NCI-H226 (cell line): ENCODE data around the gene MAGEL2.

Experiments used
- DNase-seq: peaks from one replicate; pipeline ENCODE4 v3.0.0-alpha.2; 2015

Gene MAGEL2

DNA sequence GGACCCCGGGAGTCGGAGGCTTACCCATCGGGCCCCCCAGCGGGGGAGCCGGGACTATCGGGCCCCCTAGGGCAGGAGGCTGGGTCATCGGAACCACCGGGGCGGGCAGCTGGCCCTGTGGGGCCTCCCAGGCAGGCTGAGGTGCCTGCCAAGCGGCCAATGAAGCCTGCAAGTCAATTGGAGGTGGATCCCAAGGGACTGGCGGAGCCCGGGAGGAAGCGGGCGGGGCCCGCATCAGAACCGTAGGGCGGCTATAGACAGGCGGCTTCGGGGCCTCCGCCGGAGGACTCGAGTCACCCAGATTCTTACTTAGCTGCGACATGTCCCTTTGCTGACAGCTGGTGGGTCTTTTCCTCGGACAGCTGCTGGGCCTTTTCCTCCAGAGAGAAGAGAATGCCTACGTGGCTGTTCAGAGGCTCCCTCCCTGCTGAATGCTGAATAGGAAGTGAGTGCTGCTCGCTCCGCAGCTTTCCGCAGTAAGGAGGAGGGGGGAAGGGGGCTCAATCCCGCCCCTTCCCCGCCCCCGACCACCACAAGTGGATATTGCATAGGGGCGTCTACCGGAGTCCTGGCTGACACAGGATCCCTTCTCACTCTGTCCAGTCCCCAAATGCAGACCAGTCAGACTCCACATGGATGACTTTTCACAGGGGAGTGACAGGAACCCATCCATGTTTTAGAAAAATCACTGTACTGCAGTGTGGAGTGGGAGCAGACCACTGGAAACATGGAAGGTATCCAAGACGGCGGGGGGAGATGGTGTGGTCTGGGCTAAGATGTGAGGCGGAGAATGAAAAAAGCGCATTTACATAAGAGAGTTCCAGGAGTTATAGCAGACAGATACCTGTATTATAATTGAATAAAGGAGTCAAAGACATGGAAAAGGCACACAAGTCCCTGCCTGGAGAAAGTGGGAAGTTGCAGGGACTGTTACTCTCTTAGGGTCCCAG, at the start of gene MAGEL2:
MAGEL2 (minus strand) TSS at position 447 of the 950 bp plus-strand sequence; CDS start at position 322, 125 bp downstream.
- DNase-seq, result no peak

DNA sequence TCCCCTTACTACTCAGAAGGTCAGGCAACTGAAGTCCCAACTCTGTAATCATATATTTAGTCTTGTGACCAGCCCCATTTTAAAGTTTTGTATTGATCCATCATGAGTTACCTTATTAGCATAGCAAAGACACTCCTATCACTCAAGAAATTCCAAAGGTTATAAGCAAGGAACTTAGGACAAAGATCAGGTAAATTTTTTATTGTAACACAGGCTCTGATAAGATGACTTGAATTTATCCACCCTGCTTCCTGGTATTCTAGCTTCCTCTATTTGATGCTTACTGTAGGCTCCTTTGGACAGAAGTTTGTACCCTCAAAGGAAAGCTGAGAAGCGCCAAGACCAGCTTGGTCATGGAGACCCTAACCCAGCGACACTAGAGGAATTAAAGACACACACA, 47.6 kb upstream of the MAGEL2 start:
- no peak for DNase-seq

DNA sequence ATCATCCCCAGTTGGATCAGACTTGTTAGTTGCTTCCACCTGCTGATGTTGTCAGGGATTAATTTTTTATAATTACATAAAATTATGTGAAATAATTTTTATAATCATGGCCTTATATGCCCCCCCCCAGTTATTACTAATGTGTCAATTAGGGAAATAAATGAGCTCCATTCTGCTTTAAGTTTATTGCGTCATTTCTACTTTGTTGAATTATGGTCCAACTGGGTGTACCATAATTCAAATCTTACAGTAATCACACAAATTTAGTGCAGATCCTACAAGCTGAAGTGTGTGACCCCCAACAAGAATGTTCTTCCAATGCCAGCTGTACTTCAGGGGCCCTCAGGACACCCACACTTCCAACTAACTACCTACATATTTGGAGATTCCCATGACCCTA, 46.9 kb upstream of the MAGEL2 start:
- no peak for DNase-seq

DNA sequence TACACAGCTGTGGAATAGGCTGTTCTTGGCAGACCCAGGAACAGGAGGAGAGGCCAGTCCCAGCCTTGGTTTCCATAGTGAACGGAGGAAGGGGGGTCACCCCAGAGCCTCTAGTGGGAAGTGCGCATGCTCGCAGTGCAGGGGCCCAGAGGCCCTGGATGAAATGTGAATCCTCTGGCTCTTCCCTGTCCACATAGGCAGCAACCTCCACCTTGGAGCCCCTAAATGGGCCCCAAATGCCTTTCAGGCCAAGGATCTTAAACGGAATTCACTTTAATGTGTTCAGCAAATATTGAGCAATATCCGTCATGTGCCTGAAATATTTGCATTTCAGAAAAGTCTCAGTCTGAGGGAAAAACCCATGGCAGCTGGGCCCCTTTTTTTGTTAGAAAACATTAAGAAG, 42.8 kb upstream of the MAGEL2 start:
- DNase-seq, result no peak

DNA sequence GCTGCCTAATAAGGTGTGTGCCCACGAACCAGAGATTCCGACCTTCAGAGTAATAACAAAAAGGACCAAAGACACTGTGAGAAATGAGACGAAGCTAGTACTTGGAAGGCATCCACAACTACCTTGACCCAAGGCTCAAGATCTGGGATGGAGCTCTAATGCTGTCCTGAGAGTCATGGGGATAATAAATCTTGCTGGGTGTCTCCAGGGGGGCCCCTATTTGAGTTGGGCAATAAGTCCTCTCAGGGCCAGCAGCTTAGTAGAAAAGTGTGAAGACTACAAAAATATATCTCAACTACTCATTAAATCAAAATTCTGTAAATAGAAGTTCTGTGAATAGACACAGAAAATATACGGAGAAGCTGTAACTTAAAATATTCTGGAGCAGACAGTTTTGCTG, 42.3 kb upstream of the MAGEL2 start:
- DNase-seq, result no peak

DNA sequence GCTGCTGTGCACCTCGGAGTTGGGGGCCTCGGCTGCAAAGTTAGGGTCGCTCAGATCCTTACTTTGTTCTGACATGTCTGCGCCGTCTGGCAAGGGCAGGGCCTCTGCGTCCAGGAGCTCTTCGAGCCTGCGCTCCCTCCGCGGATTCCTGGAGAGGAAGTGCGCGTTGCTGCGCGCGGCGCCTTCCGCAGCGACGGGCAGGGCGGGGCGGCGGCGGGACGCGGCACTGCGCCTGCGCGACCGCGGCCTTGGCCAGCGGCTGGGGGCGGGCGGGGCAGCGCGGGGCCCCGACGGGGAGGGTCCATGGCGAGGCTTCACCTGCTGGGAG, 39.4 kb upstream of the MAGEL2 start, which contains the start of gene NDN:
NDN (minus strand) TSS at position 163 of the 328 bp plus-strand sequence; CDS start at position 75, 88 bp downstream.
- DNase-seq, result no peak

DNA sequence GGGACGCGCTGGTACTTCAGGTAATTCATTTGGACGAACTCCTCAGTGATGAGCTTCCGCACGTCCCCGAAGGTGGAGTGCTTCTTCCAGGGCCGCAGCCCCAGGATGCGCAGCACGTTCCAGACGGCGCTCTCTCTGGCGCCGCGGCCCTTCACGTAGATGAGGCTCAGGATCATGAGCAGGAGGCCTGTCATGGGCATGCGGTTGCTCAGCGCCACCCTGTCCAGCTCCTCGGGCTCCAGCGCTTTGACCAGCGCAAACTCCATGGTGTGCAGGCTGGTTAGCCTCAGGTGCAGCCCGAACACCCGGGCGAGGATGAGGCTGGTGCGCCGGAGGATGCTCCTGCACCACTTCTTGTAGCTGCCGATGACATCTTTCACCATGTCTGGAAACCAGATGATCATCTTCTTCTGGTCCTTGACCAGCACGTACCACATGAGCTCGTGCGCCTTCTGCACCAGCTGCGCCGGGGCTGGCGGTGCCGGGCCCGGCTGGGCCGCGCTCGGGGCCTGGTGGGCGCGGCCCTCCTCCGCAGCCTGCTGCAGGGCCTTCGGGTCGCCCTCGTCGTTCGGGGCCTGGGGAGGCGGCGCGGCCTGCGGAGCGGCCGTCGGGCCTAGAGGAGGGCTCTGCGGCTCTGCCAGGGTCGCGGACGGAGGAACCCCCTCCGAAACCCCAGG, 38.9 kb upstream of the MAGEL2 start:
- DNase-seq, result no peak

DNA sequence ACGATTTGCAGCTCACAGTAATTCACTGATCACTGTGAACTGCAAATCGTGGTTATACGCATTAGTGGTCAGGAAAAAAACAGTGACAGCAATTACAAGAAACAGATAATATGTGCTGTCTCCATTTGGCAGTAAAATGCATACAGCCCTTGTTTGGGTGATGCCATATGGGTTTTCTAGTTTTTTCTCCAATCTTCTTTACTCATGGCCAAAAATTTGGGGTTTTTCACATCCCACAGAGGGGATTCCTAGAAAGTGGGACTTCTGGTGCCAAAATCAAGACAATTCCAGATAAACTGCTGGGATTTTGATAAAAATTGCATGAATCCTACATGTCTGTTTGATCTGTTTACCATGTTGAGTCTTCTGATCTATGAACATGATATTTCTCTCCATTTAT, 23.8 kb upstream of the MAGEL2 start:
- DNase-seq, result no peak

DNA sequence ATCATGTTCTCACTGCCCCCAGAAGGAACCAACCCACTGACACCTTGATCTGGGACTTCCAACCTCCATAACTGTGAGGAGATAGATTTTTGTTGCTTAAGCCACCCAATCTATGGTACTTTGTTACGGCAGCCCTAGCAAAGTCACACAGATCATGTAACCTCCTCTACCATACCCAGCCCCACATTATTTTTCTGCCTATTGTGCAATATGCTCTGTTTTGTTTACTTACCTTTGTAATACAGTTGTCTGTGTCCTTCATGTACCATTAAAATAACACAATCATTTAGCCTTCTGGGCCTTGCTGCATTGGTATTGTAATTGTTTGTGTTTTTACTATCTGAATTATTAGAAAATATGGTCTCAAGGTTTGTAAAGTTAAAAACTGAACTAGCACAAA, 23.3 kb upstream of the MAGEL2 start:
- DNase-seq, result no peak

DNA sequence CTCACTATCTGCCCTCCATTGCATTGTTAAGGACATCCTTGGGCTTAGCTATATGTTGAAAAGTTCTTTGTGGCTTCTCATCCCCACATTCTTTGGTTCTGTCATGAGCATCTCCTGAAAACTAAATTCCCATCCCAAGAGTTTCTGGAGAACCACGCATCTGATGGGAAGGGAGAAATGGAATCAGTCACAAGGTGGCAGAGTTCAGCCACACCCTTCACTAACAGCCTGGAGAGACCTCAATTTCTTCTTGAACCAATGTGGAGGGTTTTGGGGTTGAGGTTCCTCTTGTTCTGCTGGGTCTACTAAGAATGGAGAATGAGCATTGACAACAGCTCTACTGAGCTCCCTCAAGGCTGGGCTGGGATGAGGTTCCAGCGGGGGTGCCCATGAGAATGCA, 15.6 kb upstream of the MAGEL2 start:
- no peak for DNase-seq

DNA sequence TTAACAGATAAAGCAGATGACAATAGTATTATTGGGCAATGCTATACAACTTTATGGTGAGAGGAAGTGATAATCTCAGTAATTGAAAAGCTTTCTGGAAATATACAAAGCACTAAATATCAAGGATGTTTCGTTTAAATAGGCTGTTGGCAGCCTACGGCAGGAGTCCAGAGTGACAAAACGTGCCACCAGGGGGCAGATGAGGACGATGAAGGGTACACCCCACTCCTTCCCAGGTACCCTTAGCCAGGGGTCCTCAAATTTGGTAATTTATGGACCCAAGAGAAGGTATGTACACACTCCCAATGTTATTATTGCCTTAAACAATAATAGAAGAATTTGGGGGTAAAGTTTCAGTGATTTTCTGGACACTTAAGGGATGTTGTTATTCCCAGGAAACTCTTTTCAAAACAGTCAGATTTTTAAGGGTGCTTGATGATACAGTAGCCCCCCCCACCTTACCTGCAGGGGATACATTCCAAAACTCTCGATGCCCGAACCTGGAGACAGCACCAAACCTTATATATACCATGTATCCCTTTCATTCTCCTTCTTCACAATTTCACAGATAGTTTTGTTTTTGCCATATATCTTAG, 1.4 kb upstream of the MAGEL2 start:
- no peak for DNase-seq

DNA sequence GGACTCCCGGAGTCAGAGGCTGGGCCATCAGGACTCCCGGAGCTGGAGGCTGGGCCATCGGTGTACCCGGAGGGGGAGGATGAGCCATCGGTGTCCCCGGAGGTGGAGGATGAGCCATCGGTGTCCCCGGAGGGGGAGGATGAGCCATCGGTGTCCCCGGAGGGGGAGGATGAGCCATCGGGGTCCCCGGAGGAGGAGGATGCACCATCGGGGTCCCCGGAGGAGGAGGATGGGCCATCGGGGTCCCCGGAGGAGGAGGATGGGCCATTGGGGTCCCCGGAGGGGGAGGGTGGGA, 719 bp downstream of the MAGEL2 start:
- DNase-seq, result no peak

DNA sequence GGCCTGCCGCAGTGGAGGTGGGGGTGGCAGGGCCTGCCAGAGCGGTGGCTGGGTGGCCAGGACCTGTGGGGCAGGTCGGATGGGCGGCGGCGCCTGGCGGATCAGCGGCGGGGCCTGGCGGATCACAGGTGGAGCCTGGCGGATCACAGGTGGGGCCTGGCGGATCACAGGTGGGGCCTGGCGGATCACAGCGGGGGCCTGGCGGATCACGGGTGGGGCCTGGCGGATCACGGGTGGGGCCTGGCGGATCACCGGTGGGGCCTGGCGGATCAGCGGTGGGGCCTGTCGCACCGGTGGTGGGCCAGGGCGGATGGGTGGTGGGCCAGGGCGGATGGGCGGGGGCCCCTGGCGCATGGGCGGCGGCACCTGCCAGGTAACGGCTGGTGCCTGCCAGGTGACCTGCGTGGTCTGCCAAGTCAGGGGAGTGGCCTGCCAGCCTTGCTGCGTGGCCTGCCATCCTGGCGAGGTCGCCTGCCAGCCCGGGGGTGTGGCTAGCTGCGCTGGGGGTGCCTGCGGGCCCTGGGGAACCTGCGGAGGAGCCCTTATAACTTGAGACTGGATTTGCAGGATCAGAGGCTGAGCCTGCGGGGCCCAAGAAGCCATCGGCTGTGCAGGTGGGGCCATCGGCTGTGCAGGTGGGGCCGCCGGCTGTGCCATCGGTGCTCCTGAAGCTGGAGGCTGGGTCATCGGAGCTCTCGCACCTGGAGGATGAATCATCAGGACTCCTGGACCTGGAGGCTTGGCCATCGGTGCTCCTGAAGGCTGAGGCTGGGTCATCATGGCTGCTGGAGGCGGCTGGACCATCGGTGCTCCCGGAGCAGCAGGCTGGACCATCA, 1.3 kb downstream of the MAGEL2 start:
- no peak for DNase-seq

DNA sequence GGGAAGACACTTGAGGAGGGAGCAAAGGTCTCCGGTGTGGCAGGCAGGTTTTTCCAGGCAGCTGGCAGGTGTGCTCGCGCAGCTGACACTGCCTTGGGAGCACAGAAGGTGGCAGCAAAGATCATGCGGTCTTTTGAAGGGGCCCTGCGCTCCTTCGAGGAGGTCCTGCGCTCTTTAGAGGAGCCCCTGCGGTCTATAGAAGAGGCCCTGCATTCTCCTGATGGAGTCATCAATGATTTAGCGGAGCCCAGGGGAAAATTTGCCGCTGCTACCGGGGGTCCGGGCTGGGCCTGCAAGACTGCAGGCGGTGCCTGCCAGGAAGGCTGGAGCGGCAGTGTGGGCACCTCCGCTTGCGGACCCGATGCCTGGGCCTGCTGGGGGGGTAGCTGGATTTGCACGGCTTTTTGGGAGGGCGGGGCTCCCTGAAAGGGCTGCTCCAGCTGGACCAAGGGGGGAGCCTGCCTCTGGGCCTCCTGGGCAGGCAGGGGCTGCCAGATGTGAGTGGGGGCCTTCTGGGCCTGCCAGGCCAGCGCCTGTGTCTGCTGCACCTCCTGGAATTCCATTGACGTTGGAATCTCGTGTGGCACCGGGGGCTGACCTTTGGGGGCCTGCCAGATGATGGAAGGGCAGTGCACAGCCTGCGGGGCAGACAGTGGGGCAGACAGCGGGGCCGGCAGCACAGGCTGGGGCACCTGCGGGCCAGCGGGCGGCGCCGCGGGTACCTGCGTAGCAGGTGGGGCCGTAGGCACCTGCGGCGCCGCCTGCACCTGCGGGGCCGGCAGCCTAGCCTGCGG, 2.1 kb downstream of the MAGEL2 start:
- DNase-seq, result no peak

DNA sequence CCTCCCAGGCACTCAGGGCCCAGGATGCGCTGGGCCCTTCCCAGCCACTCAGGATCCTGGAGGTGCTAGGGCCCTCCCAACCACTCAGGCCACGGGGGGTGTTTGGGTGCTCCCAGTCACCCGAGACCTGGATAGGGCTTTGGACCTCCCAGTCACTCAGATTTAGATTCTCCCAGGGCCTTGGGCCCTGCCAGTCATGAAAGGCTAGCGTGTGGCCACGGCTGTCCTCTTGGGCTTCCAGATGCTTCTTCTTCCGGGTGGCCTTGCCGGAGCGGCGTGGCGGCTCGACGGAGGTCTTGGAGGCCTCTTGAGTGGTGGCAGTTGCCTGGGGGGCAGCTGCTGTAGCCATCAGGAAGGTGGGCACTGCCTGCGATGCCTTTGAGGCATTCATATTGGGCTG, 2.8 kb downstream of the MAGEL2 start:
- DNase-seq, result no peak

DNA sequence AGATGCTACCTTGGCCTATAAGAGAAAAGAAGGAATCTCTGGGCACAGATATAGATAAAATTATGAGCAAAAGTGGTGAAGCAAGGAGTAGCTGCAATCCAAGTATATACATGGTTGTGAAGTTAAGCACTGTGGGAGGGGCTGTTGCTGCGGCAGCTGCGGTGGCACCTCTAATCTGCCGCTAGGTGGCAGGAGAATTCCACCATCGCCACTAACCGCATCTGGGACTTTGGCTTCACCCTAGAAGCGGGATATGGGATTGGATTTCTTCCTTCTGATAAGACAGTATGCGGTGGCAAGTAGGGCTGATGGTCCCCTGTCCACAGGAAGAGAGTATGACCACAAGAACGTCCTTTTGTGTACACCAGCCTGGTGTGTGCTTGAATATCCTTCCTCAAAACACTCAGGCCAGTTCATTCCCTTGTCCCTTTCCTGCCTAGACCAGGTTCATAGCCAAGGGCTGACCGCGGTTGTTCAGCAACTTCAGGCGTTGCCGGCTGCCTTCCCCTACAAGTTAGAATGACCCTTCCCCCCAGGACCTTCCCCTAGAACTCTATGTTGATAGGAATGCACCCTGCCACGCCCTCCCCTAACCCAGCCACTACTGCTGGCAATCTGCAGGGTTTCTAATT, 5.1 kb downstream of the MAGEL2 start:
- DNase-seq, result no peak

DNA sequence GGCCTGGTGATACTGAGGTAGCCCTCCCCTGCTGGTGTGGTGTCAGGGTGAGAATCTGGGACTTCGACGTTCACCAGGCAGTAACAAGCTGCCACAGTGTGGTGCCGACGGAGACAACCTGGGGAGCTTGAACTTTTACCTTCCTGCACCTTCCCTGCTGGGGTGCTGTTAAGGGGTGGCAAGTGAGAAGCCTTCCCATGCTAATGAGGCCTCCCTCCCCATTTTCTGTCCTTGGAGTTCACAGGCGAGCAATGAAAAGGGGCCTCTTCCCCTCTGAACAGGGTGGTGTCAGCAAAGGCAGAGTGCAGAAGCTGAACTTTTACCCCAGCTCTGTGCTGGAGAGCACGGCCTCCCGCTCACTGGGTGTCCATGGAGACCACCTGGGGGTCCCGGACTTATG, 13.5 kb downstream of the MAGEL2 start:
- DNase-seq, result no peak

DNA sequence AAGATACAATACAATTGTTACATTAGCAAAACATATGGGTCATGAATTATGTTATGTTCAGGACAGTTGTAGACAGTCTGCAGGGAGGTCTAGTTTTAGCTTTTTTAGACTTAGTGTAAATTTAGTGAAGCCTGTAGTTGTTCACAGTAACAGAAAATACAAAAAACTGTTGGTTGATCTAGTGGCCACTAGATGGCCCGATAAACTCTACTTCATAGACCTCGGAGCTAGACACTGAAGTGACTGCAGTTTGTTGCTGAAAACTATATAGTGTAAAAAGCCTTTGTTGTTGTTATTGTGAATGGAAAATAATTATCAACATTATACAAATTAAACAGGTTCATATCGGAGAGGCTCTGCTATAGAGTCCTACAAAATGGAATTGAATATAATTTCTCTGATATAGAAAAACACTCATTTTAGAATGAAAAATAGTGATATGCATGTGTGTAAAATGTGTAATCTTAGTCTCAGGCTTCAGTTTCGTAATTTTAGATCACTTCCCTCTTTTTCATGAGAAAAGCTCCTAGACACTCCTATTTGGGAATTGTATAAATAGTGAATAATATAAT, 18.3 kb downstream of the MAGEL2 start:
- DNase-seq, result no peak

DNA sequence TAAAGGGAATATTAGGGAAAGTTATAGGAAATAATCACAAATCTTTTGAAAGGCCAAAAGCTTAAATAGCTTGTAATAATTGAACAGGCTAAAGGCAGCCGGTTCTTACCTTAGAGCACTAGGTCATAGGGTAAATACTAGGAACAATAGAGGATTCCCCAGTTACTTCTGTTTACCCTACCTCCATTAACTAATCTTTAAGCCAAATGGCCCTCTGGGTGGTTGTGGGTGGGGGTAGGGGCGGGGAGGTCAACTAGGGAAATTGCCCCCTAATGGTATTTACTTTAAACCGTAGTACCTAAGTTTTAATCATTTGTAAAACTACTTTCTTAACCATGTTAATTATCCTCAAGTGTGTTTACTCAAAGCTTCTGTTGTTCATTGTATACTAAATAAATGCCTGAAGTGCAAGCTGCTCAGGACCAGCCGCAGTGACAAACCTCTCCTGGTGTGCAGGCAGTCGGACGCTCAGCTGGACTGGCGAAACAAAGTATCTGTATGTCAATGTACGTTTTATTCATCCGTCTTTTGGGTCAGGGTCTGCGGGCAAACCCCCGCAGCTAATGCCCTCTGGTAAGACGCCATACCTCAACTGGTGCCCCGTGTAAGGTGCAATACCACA, 18.9 kb downstream of the MAGEL2 start:
- no peak for DNase-seq

DNA sequence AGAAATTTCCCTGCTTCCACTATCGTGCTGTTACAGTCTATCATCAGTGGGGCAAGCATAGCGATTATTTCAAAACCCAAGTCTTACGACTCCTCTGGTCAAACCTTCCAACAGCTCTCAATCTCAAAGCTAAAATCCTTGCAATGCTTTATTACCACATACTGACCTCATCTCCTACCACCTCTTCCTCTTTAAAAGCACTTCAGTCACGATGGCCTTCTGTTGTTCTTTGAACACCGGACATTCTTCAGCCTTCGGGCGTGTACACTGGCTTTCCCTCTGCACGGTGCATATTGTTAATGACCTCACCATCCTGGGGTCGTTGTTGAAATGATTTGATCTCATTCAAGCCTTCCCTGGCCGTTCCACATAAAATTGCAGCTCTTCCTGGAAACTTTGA, 31.1 kb downstream of the MAGEL2 start:
- no peak for DNase-seq

DNA sequence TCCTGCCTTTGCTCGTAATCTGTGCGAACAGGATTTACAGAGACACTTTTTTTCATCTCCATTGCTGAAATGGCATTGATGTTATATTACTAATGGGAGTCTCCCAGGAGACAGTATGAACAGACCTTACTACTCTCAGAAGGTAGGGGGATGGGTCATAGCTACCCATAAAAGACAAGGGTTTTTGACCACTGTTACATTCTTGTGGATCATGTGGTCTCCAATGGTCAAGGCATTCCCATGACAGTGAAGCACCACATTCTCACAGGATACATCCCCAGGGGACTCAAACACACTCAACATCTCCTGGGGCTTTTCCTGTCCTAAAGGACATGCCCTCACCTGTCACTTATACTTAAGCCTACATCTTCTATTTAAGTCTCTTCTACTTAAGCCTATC, 41.4 kb downstream of the MAGEL2 start:
- no peak for DNase-seq
